Suprapubic skin (tissue), 4 donors: Measurements from ENCODE around the gene ECE2. TPM values are rescaled to one million over a fixed set of nuclear protein-coding genes. Genes with fewer than 3 reads are reported as not detected.

ENCODE experiments used
- DNase-seq, 2 donors: peaks; one replicate each; pipeline ENCODE4 v3.0.0-alpha.2; 2019; ENCODE audit warnings: low spot score in 2 of 2
- H3K27ac ChIP-seq: fragments of 200-600 bp; sonication (generic); one replicate; pipeline ENCODE4 v1.5.1; 2019
- H3K27me3 ChIP-seq: fragments of 200-600 bp; sonication (generic); one replicate; pipeline ENCODE4 v1.5.1; 2019
- H3K36me3 ChIP-seq: fragments of 200-600 bp; sonication (generic); one replicate; pipeline ENCODE4 v1.5.1; 2019
- H3K4me1 ChIP-seq: fragments of 200-600 bp; sonication (generic); one replicate; pipeline ENCODE4 v1.5.1; 2019
- H3K4me3 ChIP-seq: fragments of 200-600 bp; sonication (generic); one replicate; pipeline ENCODE4 v1.5.1; 2019; ENCODE audit warnings: mild to moderate bottlenecking
- H3K9me3 ChIP-seq: fragments of 200-600 bp; sonication (generic); one replicate; pipeline ENCODE4 v1.5.1; 2019
- EP300 ChIP-seq: sonication (generic); formaldehyde crosslinking; IDR thresholded peaks from one replicate; pipeline ENCODE4 v1.6.1; 2017; ENCODE audit warnings: antibody characterized with exemption
- POLR2A ChIP-seq, 2 donors: fragments of 450-650 bp; IDR thresholded peaks; one replicate each; pipeline ENCODE4 v1.6.1; 2017; ENCODE audit warnings: antibody characterized with exemption in 2 of 2, mild to moderate bottlenecking in 2 of 2, moderate library complexity in 2 of 2
- POLR2AphosphoS5 ChIP-seq, 3 donors: sonication (generic); formaldehyde crosslinking; IDR thresholded peaks; one replicate each; pipeline ENCODE4 v1.6.1; 2017; ENCODE audit warnings: antibody characterized with exemption in 3 of 3
- WGBS: methylation state at CpG from one replicate; pipeline ENCODE4 v1.1.5; 2018; 5-methylcytosine and 5-hydroxymethylcytosine counted together
- total RNA-seq, 4 donors: library from RNA; depleted of rRNA; stranded (reverse); fragments of >200 nt; gene quantifications; one replicate each; pipeline ENCODE4 v1.1.0, GENCODE V29; 2016
- TF ChIP-seq, protein P1 (sequence below), 2 donors: fragments of 200-600 bp in 1 of 2; fragments of 450-650 bp in 1 of 2; sonication (generic) in 1 of 2; IDR thresholded peaks; one replicate each; pipeline ENCODE4 v1.5.1; 2016 to 2019; ENCODE audit warnings: antibody characterized with exemption in 2 of 2, mild to moderate bottlenecking in 1 of 2, moderate library complexity in 1 of 2

The ECE2 gene
- total RNA-seq, 4 donors from 2014 or later = not detected

DNA sequence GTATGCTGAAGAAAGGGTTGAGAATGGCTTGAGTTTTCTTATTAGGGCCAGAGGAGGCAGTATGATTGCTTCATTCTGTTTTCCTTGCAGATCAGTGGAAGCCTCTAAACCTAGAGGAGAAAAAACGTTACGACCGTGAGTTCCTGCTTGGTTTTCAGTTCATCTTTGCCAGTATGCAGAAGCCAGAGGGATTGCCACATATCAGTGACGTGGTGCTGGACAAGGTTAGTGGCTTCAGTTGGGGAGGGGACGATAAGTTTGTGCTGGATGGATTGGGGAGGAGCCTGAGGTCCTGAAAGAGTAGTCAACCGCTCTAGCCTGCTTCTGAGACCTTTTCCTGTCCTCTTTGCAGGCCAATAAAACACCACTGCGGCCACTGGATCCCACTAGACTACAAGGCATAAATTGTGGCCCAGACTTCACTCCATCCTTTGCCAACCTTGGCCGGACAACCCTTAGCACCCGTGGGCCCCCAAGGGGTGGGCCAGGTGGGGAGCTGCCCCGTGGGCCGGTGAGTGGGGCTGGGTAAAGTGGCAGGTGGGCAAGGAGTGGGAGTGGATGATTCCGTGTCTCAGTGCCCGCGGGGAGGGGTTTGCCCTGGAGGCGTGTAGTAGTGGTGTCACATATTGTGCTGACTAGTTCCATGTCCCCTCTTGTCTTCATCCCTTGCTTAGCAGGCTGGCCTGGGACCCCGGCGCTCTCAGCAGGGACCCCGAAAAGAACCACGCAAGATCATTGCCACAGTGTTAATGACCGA lies 47.1 kb downstream of the ECE2 start:
- WGBS = 84% methylated on average over 20 of the region's 20 CpGs
- Histone ChIP-seq H3K27me3 (no peaks in the 10 kb centered on the region), H3K36me3 (peaks cover 75% of the 10 kb centered on the region), H3K4me3 (no peak overlapping the region), H3K27ac (peak overlapping the region; percentile 93), H3K9me3 (no peaks in the 10 kb centered on the region), H3K4me1 (peaks cover 46% of the 10 kb centered on the region)
- TF ChIP-seq, protein P1, sequence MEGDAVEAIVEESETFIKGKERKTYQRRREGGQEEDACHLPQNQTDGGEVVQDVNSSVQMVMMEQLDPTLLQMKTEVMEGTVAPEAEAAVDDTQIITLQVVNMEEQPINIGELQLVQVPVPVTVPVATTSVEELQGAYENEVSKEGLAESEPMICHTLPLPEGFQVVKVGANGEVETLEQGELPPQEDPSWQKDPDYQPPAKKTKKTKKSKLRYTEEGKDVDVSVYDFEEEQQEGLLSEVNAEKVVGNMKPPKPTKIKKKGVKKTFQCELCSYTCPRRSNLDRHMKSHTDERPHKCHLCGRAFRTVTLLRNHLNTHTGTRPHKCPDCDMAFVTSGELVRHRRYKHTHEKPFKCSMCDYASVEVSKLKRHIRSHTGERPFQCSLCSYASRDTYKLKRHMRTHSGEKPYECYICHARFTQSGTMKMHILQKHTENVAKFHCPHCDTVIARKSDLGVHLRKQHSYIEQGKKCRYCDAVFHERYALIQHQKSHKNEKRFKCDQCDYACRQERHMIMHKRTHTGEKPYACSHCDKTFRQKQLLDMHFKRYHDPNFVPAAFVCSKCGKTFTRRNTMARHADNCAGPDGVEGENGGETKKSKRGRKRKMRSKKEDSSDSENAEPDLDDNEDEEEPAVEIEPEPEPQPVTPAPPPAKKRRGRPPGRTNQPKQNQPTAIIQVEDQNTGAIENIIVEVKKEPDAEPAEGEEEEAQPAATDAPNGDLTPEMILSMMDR (IDR thresholded peaks at IDR 0.05) = no peak
- no peak for TF ChIP-seq POLR2AphosphoS5 (IDR thresholded peaks at IDR 0.05)
- DNase-seq = no peak

DNA sequence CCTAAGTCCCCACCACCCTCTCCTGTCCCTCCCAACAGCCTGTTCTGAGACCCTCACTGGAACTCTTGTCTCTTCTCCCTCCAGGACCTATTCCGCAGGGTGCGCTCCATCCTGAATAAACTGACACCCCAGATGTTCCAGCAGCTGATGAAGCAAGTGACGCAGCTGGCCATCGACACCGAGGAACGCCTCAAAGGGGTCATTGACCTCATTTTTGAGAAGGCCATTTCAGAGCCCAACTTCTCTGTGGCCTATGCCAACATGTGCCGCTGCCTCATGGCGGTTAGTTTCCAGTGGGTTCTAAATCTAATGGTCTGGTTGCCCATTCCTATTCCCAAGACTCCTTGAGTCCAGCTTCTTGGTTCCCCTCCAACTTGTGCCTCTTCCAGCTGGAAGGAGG lies 47.9 kb downstream of the ECE2 start:
- DNase-seq = no peak
- H3K27me3 ChIP-seq = no peaks in the 10 kb centered on the region
- no peak overlapping the region for H3K4me3 ChIP-seq
- peak overlapping the region; percentile 15 for H3K27ac ChIP-seq
- H3K36me3 ChIP-seq = peaks cover 83% of the 10 kb centered on the region
- TF ChIP-seq EP300 (no peak), POLR2AphosphoS5 (IDR thresholded peaks at IDR 0.05) (no peak), POLR2A (IDR thresholded peaks at IDR 0.05) (no peak)
- TF ChIP-seq, protein P1 (IDR thresholded peaks at IDR 0.05) = no peak
- H3K9me3 ChIP-seq = no peaks in the 10 kb centered on the region
- WGBS = 91% methylated on average over 8 of the region's 8 CpGs
- peaks cover 39% of the 10 kb centered on the region for H3K4me1 ChIP-seq

- no peak for DNase-seq
- no peaks in the 10 kb centered on the region for H3K27me3 ChIP-seq
- TF ChIP-seq POLR2A (IDR thresholded peaks at IDR 0.05) (no peak), POLR2AphosphoS5 (IDR thresholded peaks at IDR 0.05) (no peak), EP300 (no peak)
- TF ChIP-seq, protein P1 (IDR thresholded peaks at IDR 0.05) = no peak
- H3K4me3 ChIP-seq = no peak overlapping the region
- peaks cover 24% of the 10 kb centered on the region for H3K4me1 ChIP-seq
- WGBS = 87% methylated on average over 13 of the region's 13 CpGs
- H3K9me3 ChIP-seq = no peaks in the 10 kb centered on the region
- H3K36me3 ChIP-seq = peaks cover 99% of the 10 kb centered on the region
- no peak overlapping the region for H3K27ac ChIP-seq
These were observed 49.4 kb downstream of the ECE2 start for GRCh38 chr3:184325269-184325668.

- WGBS = 71% methylated on average over 6 of the region's 6 CpGs
- Histone ChIP-seq H3K9me3 (no peaks in the 10 kb centered on the region), H3K27ac (no peak overlapping the region), H3K36me3 (peaks cover 100% of the 10 kb centered on the region), H3K27me3 (no peaks in the 10 kb centered on the region), H3K4me1 (peaks cover 18% of the 10 kb centered on the region), H3K4me3 (no peak overlapping the region)
- TF ChIP-seq EP300 (no peak), POLR2AphosphoS5 (IDR thresholded peaks at IDR 0.05) (no peak), POLR2A (IDR thresholded peaks at IDR 0.05) (no peak)
- TF ChIP-seq, protein P1 (IDR thresholded peaks at IDR 0.05) = no peak
- DNase-seq = no peak
These were observed 50.0 kb downstream of the ECE2 start for GRCh38 chr3:184325715-184326369.

DNA sequence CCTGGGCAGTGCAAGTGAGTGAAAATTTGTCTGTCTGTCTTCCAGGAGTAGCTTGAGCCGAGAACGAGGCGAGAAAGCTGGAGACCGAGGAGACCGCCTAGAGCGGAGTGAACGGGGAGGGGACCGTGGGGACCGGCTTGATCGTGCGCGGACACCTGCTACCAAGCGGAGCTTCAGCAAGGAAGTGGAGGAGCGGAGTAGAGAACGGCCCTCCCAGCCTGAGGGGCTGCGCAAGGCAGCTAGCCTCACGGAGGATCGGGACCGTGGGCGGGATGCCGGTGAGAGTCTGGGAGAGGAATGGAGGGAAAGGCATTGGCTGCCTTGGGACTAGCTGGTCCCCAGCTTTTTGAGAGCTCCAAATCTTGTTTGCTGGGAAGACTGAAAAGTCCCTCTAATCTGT lies 51.3 kb downstream of the ECE2 start:
- no peak for TF ChIP-seq POLR2AphosphoS5 (IDR thresholded peaks at IDR 0.05)
- TF ChIP-seq, protein P1 (IDR thresholded peaks at IDR 0.05) = no peak
- TF ChIP-seq EP300 = no peak
- TF ChIP-seq POLR2A (IDR thresholded peaks at IDR 0.05) = no peak
- no peak overlapping the region for H3K4me3 ChIP-seq
- peak in 1 of 2 donors; percentile 72 for DNase-seq
- H3K9me3 ChIP-seq = no peaks in the 10 kb centered on the region
- H3K36me3 ChIP-seq = peaks cover 100% of the 10 kb centered on the region
- 92% methylated on average over 21 of the region's 21 CpGs for WGBS
- H3K27me3 ChIP-seq = no peaks in the 10 kb centered on the region
- peaks cover 10% of the 10 kb centered on the region for H3K4me1 ChIP-seq
- H3K27ac ChIP-seq = no peak overlapping the region
